GM23338 (cell line): ENCODE data around the gene KLHDC8A. TPM values are rescaled to one million over a fixed set of nuclear protein-coding genes. Genes with fewer than 3 reads are reported as not detected.

Source experiments
- ATAC-seq: fragments of 200-7000 bp; cut with Tn5 transposase; 3 replicates; pipeline ENCODE4 v1.9.1; 2020
- DNase-seq: peaks from one replicate; pipeline ENCODE4 v3.0.0-alpha.2; 2015; ENCODE audit warnings: low spot score
- H2AFZ ChIP-seq: fragments of 200-600 bp; sonication (generic); 2 replicates; pipeline ENCODE4 v1.8.0; 2016; ENCODE audit warnings: antibody characterized with exemption, mild to moderate bottlenecking, moderate library complexity
- H3F3A ChIP-seq: fragments of 200-600 bp; sonication (generic); replicated peaks from 2 replicates; pipeline ENCODE4 v1.8.0; 2017; ENCODE audit warnings: antibody characterized with exemption, mixed run types, low read depth
- H3K27ac ChIP-seq: fragments of 200-600 bp; sonication (generic); 2 replicates; pipeline ENCODE4 v1.6.1; 2016; ENCODE audit warnings: low read depth
- H3K27me3 ChIP-seq: fragments of 200-600 bp; sonication (generic); 2 replicates; pipeline ENCODE4 v1.8.0; 2016; ENCODE audit warnings: mild to moderate bottlenecking, mixed run types, moderate library complexity; ENCODE audit not compliant: insufficient read depth
- H3K36me3 ChIP-seq: fragments of 200-600 bp; sonication (generic); 2 replicates; pipeline ENCODE4 v1.8.0; 2016; ENCODE audit warnings: mild to moderate bottlenecking; ENCODE audit not compliant: insufficient read depth
- H3K4me1 ChIP-seq: fragments of 200-600 bp; sonication (generic); 2 replicates; pipeline ENCODE4 v1.8.0; 2016; ENCODE audit warnings: mild to moderate bottlenecking, moderate library complexity; ENCODE audit not compliant: insufficient read depth
- H3K4me2 ChIP-seq: fragments of 200-600 bp; sonication (generic); 2 replicates; pipeline ENCODE4 v1.7.1; 2017; ENCODE audit warnings: mixed run types
- H3K4me3 ChIP-seq: fragments of 200-600 bp; sonication (generic); 2 replicates; pipeline ENCODE4 v1.6.1; 2016; ENCODE audit warnings: mixed run types
- H3K79me2 ChIP-seq: fragments of 200-600 bp; sonication (generic); replicated peaks from 2 replicates; pipeline ENCODE4 v1.8.0; 2017; ENCODE audit warnings: mild to moderate bottlenecking; ENCODE audit not compliant: insufficient read depth
- H3K9me2 ChIP-seq: fragments of 200-600 bp; sonication (generic); 2 replicates; pipeline ENCODE4 v1.8.0; 2017; ENCODE audit not compliant: insufficient read depth
- H4K20me1 ChIP-seq: fragments of 200-600 bp; sonication (generic); replicated peaks from 2 replicates; pipeline ENCODE4 v1.8.0; 2017; ENCODE audit warnings: mild to moderate bottlenecking; ENCODE audit not compliant: insufficient read depth
- H3K27ac Mint-ChIP-seq: 2 replicates; pipeline ENCODE4 v1.8.0; 2020; ENCODE audit warnings: inconsistent platforms, mild to moderate bottlenecking, moderate library complexity, mixed read lengths
- H3K27me3 Mint-ChIP-seq: 3 replicates; pipeline ENCODE4 v1.8.0; 2022; ENCODE audit warnings: low read depth, mild to moderate bottlenecking, moderate library complexity, mixed read lengths, inconsistent platforms; ENCODE audit not compliant: insufficient read depth, poor library complexity
- H3K36me3 Mint-ChIP-seq: 3 replicates; pipeline ENCODE4 v1.8.0; 2021; ENCODE audit warnings: low read depth, mild to moderate bottlenecking, inconsistent platforms, moderate library complexity, mixed read lengths
- H3K4me1 Mint-ChIP-seq: 3 replicates; pipeline ENCODE4 v1.8.0; 2020; ENCODE audit warnings: mild to moderate bottlenecking, inconsistent platforms, mixed read lengths
- H3K4me3 Mint-ChIP-seq: 3 replicates; pipeline ENCODE4 v1.8.0; 2021; ENCODE audit warnings: moderate library complexity, mild to moderate bottlenecking, inconsistent platforms, mixed read lengths
- H3K9me3 Mint-ChIP-seq: 3 replicates; pipeline ENCODE4 v1.8.0; 2020; ENCODE audit warnings: moderate library complexity, mild to moderate bottlenecking, inconsistent platforms, mixed read lengths
- CREB1 ChIP-seq: fragments of 250-450 bp; sonication (Bioruptor Pico); IDR thresholded peaks from 2 replicates; pipeline ENCODE4 v1.5.0; 2020; ENCODE audit warnings: low read depth, mild to moderate bottlenecking, moderate library complexity
- CTCF ChIP-seq, 2 experiments: fragments of 200-600 bp in 1 of 2; sonication (generic) in 1 of 2; conservative IDR thresholded peaks; 2 replicates each; pipeline versions ENCODE4 v1.5.1 to v1.6.1; 2016 to 2017; ENCODE audit warnings: antibody characterized with exemption in 2 of 2, low read depth in 2 of 2, mild to moderate bottlenecking in 2 of 2, moderate library complexity in 1 of 2
- EZH2 ChIP-seq: fragments of 200-600 bp; sonication (generic); IDR thresholded peaks from one replicate; pipeline ENCODE4 v1.8.0; 2017; ENCODE audit warnings: antibody characterized with exemption, mild to moderate bottlenecking, low read depth; ENCODE audit not compliant: unreplicated experiment
- EZH2phosphoT487 ChIP-seq: fragments of 200-600 bp; sonication (generic); IDR thresholded peaks from one replicate; pipeline ENCODE4 v1.8.1; 2018; ENCODE audit warnings: antibody characterized with exemption; ENCODE audit not compliant: unreplicated experiment
- NANOG ChIP-seq: IDR thresholded peaks from 2 replicates; pipeline ENCODE4 v1.6.1; 2016; ENCODE audit warnings: antibody characterized with exemption, borderline replicate concordance
- POLR2AphosphoS5 ChIP-seq: IDR thresholded peaks from 2 replicates; pipeline ENCODE4 v1.6.1; 2016; ENCODE audit warnings: antibody characterized with exemption, low read depth
- REST ChIP-seq: IDR thresholded peaks from one replicate; pipeline ENCODE4 v1.6.1; 2018; ENCODE audit warnings: antibody characterized with exemption; ENCODE audit not compliant: unreplicated experiment
- STAT1 ChIP-seq: IDR thresholded peaks from one replicate; pipeline ENCODE4 v1.6.1; 2016; ENCODE audit warnings: antibody characterized with exemption; ENCODE audit not compliant: unreplicated experiment
- ZNF114 ChIP-seq: fragments of 250-450 bp; sonication (Bioruptor Pico); IDR thresholded peaks from 2 replicates; pipeline ENCODE4 v1.5.0; 2020; ENCODE audit warnings: mild to moderate bottlenecking, moderate library complexity
- ZNF331 ChIP-seq: fragments of 250-450 bp; sonication (Bioruptor Pico); IDR thresholded peaks from 2 replicates; pipeline ENCODE4 v1.5.0; 2020; ENCODE audit warnings: low read depth, mild to moderate bottlenecking, moderate library complexity
- ZNF462 ChIP-seq: fragments of 250-450 bp; sonication (Bioruptor Pico); IDR thresholded peaks from 2 replicates; pipeline ENCODE4 v1.5.0; 2020; ENCODE audit warnings: mild to moderate bottlenecking, moderate library complexity
- polyA plus RNA-seq: library from polyadenylated mRNA; unstranded; fragments of >200 nt; fragmentation: Nextera tagmentation; extraction: Ambion mirVana; gene quantifications from 2 replicates; pipeline ENCODE4 v1.2.1, GENCODE V29; 2016
- total RNA-seq: library from RNA; depleted of rRNA; stranded (reverse); fragments of >200 nt; shearing (Covaris generic); gene quantifications from 2 replicates; pipeline ENCODE4 v1.2.3, GENCODE V29; 2014

The KLHDC8A gene
- total and polyA plus RNA-seq, 2 experiments from 2014 or later: 1.7 to 2.8 TPM

GRCh38 chr1:205369701-205370123, 13.0 kb upstream of the KLHDC8A start (continued):
- TF ChIP-seq CTCF (conservative IDR thresholded peaks at IDR 0.05; ENCODE audit: low read depth in 2 of 2): no peak
- TF ChIP-seq ZNF331 (CRISPR knock-in tag): no peak
- TF ChIP-seq NANOG: no peak

- Histone ChIP-seq H3K4me3 (no peak overlapping the region), H3K27me3 (no peaks in the 10 kb centered on the region), H3K9me2 (no peaks in the 10 kb centered on the region), H3K79me2 (no peaks in the 10 kb centered on the region), H3K4me1 (peaks cover 35% of the 10 kb centered on the region), H3F3A (peaks cover 6% of the 10 kb centered on the region; the same call in 1 of the 2 replicates), H2AFZ (no peak overlapping the region), H3K4me2 (no peak overlapping the region), H3K27ac (no peak overlapping the region), H3K36me3 (no peaks in the 10 kb centered on the region), H4K20me1 (no peaks in the 10 kb centered on the region)
- no peaks in the 10 kb centered on the region for H3K36me3 Mint-ChIP-seq
- H3K27me3 Mint-ChIP-seq: peaks cover 4% of the 10 kb centered on the region
- no peak for DNase-seq
- no peak for ATAC-seq
- peaks cover 22% of the 10 kb centered on the region for H3K4me1 Mint-ChIP-seq
- H3K9me3 Mint-ChIP-seq: no peaks in the 10 kb centered on the region
- H3K27ac Mint-ChIP-seq: no peak overlapping the region
- no peak overlapping the region for H3K4me3 Mint-ChIP-seq
- TF ChIP-seq STAT1 (no peak), EZH2 (no peak), CTCF (conservative IDR thresholded peaks at IDR 0.05; ENCODE audit: low read depth in 2 of 2) (no peak), CREB1 (no peak), NANOG (no peak), EZH2phosphoT487 (no peak), REST (no peak), ZNF331 (CRISPR knock-in tag) (no peak), POLR2AphosphoS5 (no peak), ZNF114 (CRISPR knock-in tag) (no peak), ZNF462 (CRISPR knock-in tag) (no peak)
Measured at GRCh38 chr1:205368478-205368877, 11.8 kb upstream of the KLHDC8A start.
